ENCODE results near the gene ABL2.

DNA sequence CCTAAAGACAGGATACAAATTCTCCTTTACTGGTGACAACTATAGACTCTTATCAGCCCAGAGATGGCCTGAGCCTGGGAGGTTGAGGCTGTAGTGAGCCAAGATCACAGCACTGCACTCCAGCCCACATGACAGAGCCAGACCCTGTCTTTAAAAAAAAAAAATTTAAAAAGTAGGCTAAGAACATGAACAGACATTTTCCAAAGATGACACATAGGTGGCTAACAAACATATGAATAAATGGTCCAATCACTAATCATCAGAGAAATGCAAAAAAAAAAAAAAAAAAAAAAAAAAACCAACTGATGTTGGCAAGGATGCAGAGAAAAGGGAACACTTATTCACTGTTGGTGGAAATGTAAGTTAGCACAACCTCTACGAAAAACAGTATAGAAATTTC, 82.6 kb downstream of the ABL2 start:
- TF ChIP-seq, protein P1, sequence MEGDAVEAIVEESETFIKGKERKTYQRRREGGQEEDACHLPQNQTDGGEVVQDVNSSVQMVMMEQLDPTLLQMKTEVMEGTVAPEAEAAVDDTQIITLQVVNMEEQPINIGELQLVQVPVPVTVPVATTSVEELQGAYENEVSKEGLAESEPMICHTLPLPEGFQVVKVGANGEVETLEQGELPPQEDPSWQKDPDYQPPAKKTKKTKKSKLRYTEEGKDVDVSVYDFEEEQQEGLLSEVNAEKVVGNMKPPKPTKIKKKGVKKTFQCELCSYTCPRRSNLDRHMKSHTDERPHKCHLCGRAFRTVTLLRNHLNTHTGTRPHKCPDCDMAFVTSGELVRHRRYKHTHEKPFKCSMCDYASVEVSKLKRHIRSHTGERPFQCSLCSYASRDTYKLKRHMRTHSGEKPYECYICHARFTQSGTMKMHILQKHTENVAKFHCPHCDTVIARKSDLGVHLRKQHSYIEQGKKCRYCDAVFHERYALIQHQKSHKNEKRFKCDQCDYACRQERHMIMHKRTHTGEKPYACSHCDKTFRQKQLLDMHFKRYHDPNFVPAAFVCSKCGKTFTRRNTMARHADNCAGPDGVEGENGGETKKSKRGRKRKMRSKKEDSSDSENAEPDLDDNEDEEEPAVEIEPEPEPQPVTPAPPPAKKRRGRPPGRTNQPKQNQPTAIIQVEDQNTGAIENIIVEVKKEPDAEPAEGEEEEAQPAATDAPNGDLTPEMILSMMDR (conservative IDR thresholded peaks at IDR 0.05; ENCODE audit: low read depth, low read length), result no peak
- no peak for TF ChIP-seq EZH2 (IDR thresholded peaks at IDR 0.05; ENCODE audit: borderline replicate concordance, low read depth, low read length, poor library complexity, severe bottlenecking)

All from A673 (cell line).